ENCODE results near the gene TIMM13.

Gene TIMM13

GRCh38 chr19:2454962-2455850, 27.8 kb upstream of the TIMM13 start:
- no peak for DNase-seq

DNA sequence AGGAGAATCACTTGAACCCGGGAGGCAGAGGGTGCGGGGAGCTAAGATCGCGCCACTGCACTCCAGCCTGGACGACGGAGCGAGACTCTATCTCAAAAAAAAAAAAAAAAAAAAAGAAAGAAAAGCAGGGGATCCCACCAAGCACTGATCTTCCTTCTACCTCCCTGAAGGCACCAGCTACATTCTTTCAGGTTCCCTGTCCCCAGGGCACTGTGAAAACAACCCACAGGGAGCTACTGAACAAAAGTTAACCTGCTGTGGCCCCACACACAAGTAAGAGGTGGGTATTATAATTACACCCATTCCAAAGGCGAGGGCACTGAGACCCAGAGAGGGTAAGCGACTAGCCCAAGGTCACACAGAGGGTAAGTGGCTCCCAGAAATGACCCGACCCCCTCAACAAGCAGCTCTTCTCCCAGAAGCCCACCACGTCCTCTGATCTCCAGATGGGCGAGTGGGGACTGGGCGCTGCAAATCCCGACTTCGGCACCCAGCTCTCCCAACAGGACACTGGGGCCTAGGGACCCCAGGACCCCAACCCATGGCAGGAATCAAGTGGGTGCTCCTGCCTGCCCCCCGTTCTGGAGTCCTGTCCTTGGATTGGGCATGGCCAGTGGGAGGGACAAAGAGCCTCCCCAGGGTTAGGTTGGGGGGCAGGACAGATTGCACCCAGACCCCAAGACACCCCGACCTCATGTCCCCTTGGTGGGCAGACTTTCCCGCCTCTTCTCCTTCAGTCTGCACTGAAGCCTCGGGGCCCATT, 27.0 kb upstream of the TIMM13 start:
- no peak for DNase-seq

DNA sequence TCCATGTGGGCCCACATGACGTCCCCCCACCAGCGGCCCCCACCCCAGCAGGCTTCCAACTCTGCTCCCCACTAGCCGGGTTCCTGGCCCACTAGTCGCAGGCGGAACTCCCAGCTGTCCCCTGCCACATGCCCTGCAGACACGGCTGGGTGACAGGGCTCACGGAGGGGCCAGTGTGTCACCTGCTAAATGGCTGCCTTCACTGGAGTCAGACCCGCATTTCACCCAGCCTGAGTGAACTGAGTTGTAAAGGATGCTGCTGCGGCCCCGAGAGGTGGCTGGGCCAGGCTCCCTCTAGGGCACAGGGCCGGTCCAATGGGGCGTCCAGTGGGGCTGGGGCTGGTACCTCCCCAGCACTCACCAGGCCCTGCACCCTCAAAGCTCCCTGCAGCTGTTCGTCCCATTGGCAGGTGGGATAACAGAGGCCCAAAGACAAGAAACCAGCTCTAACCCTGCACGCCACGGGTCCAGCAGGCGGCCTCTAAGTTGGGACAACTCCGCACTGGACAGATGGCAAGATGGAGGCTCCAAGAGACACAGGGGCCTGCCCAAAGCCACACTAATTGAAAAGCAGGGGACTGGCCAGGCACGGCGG, 26.1 kb upstream of the TIMM13 start:
- no peak for DNase-seq

- DNase-seq: no peak
Observed at GRCh38 chr19:2451741-2452140, 24.4 kb upstream of the TIMM13 start.

DNA sequence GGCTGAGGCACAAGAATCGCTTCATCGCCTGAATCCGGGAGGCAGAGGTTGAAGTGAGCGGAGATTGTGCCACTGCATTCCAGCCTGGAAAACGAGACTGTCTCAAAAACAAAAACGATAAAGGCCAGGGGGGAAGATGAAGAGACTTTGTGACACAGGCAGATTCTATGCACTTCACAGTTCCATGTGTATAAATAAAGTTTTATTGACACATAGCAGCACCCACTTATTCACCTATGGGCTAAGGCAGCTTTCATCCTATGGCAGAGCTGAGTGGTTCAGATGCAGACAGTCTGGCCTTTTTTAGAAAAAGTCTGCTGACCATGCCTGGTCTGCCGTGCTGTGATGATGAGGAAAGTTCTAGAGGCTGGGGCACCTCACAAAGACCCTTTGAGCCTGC, 23.8 kb upstream of the TIMM13 start:
- DNase-seq: no peak

- DNase-seq: no peak
Observed at GRCh38 chr19:2449019-2449418, 21.6 kb upstream of the TIMM13 start.

- no peak for DNase-seq
Observed at GRCh38 chr19:2446381-2446780, 19.0 kb upstream of the TIMM13 start.

DNA sequence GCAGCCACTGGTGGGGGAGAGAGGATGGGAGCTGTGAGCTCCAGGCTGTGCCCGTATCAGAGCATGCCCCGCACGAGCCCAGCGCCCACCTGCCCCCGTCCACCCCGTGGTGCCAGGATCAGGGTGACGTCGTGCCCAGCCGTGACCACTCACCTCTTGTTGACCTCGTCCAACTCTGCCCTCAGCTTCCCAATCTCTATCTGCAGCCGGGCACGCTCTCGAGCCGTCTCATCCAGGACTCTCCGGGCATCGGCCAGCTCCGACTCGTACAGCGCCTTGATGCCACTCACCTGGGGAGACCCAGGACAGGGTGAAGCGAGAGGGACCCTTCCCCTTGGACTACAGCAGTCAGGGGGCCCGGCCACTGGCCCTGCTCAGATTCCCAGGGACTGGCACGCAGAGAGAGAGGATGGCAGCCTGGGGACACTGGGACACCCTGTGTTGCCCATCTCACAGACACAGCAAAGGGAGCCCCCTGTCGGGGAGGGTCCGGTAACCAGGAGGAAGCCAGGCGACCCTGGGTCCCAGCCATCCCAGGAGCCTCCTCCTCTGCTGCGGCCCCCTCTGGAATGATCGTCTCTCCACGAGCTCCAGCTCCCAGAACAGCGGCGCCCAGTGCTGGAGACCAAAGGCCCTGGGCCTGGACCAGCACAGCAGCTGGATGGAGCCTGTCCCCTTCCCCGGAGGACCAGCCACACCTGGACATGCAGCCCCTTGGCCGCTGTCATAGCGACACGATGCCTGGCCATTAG, 17.0 kb upstream of the TIMM13 start:
- no peak for DNase-seq

GRCh38 chr19:2443785-2444182, 16.4 kb upstream of the TIMM13 start:
- no peak for DNase-seq

- DNase-seq: no peak
Observed at GRCh38 chr19:2443116-2443784, 15.9 kb upstream of the TIMM13 start.

DNA sequence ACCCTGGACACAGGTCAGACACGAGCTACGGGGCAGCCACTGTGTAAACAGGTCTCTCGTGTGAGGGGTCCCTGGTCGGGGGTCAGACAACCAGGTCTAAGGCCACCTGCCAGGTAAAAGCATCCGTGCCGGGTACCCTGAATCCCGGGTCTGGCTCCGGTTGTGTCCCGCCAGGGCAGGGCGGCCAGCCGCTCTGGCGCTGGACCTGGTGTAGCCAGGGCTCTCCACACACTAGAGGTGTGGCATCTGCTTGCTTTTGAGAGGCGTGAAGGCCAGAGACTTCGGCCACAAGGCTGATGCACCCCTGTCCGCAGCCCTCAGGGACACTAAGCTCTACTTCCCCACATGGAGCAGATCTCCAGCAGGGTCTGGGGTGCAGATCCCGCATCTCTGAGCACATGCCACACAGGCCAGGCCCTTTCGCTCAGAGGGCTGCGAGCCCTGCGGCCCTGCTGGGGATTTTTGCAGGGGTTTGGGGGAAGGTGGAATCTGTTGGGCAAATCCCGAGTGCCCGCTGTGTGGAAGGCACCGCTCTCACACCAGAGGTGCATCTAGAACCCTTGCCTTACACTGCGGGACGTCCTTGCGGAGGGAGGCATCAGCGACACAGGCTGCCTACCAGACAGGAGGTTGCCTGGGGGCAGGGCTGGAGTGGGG, 13.8 kb upstream of the TIMM13 start:
- DNase-seq: no peak

GRCh38 chr19:2440515-2440914, 13.1 kb upstream of the TIMM13 start:
- DNase-seq: no peak

DNA sequence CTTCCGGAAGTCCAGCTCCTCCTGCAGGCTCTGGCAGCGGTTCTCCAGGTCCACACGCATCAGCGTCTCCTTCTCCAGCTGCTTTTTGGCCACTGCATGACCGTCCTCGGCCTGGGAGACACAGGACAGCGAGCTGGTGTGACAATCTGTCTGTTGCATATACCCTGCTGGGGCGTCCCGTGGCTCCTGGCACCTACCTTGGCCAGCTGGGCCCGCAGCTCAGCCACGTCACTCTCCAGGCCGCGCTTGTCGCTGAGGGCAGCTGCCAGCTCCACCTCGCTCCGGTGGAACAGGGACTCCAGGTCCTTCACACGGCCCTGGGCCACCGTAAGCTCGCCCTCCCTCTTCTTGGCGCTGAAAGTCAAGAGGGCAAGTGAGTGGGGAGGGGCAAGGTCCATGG, 10.8 kb upstream of the TIMM13 start:
- DNase-seq: no peak

GRCh38 chr19:2436926-2437325, 9.5 kb upstream of the TIMM13 start:
- DNase-seq: no peak

GRCh38 chr19:2436384-2436783, 9.0 kb upstream of the TIMM13 start:
- DNase-seq: no peak

- no peak for DNase-seq
Observed at GRCh38 chr19:2434721-2435265, 7.4 kb upstream of the TIMM13 start.

DNA sequence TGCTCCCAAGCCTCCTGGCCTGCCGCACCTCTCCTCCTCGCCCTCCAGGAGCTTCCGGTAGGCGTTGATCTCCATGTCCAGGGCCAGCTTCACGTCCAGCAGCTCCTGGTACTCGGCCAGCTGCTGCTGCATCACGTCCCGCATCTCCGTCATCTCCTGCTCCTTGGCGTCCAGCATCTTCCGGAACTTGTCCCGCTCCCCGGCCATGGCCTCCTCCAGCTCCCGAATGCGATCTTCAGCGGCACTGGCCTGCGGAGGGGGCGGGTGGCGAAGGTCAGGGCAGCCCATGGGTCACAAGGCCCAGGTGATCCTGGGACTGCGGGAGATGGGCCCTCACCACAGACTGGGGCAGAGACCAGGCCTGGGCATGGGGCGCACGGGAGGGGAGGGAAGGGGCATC, 6.9 kb upstream of the TIMM13 start:
- no peak for DNase-seq

GRCh38 chr19:2433854-2434253, 6.5 kb upstream of the TIMM13 start:
- no peak for DNase-seq

DNA sequence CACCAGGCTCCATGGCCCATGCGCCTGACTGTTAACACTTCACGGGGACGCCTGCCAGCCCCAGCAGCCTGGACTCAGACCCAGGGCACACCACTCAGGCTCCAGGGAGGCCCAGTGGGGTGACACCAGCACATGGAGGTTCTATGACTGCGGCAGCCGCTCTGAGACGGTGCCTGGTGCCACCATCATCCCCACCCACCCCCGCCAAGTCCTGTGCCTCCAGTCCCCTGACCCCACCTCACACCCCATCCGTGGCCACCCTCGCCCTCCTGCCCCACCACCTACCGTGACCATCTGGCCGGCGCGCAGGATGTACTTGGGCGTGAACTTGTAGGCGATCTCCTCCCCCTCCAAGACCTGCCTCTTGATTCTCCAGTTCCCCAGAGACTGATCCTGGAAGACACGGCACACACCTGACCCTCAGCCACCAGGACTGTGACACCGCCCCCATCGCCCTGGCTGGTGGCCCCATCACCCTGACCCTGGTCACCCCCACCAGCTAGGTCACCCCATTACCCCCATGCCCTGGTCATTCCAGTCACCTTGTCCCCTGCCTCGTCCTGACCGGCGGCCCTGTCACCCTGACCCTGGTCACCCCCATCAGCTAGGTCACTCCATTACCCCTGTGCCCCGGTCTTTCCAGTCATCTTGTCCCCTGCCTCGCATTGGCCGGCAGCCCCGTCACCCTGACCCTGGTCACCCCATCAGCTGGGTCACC, 4.9 kb upstream of the TIMM13 start:
- no peak for DNase-seq

GRCh38 chr19:2431318-2432055, 4.1 kb upstream of the TIMM13 start:
- no peak for DNase-seq
